NCI-H460 (cell line): Measurements from ENCODE around the gene LRP8. TPM values are rescaled to one million over a fixed set of nuclear protein-coding genes. Genes with fewer than 3 reads are reported as not detected.

Experiments
- DNase-seq: peaks from one replicate; pipeline ENCODE4 v3.0.0-alpha.2; 2016; ENCODE audit warnings: low read depth; ENCODE audit errors: extremely low read depth
- total RNA-seq: library from RNA; depleted of rRNA; stranded (reverse); fragments of >200 nt; shearing (Covaris generic); gene quantifications from 2 replicates; pipeline ENCODE4 v1.2.3, GENCODE V29; 2014

The LRP8 gene
- total RNA-seq, 1 experiment from 2014 or later: 73.1 TPM

GRCh38 chr1:53324728-53325297, 3.1 kb downstream of the LRP8 start:
- no peak for DNase-seq

- no peak for DNase-seq
Measured at GRCh38 chr1:53324321-53324720, 3.5 kb downstream of the LRP8 start.

- no peak for DNase-seq
Measured at GRCh38 chr1:53323316-53323715, 4.6 kb downstream of the LRP8 start.

GRCh38 chr1:53321776-53322602, 5.9 kb downstream of the LRP8 start:
- no peak for DNase-seq

GRCh38 chr1:53321366-53321765, 6.5 kb downstream of the LRP8 start:
- DNase-seq: no peak

GRCh38 chr1:53320646-53321045, 7.2 kb downstream of the LRP8 start:
- DNase-seq: no peak

- DNase-seq: no peak
Measured at GRCh38 chr1:53319296-53320101, 8.4 kb downstream of the LRP8 start.

GRCh38 chr1:53317646-53318539, 10.0 kb downstream of the LRP8 start:
- no peak for DNase-seq

- DNase-seq: no peak
Measured at GRCh38 chr1:53316766-53317581, 10.9 kb downstream of the LRP8 start.

GRCh38 chr1:53316424-53316765, 11.5 kb downstream of the LRP8 start:
- no peak for DNase-seq

- no peak for DNase-seq
Measured at GRCh38 chr1:53315456-53316423, 12.1 kb downstream of the LRP8 start.

GRCh38 chr1:53315046-53315445, 12.8 kb downstream of the LRP8 start:
- no peak for DNase-seq

GRCh38 chr1:53314606-53315005, 13.3 kb downstream of the LRP8 start:
- no peak for DNase-seq

GRCh38 chr1:53314096-53314495, 13.8 kb downstream of the LRP8 start:
- DNase-seq: no peak

GRCh38 chr1:53313556-53313955, 14.3 kb downstream of the LRP8 start:
- no peak for DNase-seq

GRCh38 chr1:53311702-53312305, 16.1 kb downstream of the LRP8 start:
- no peak for DNase-seq

GRCh38 chr1:53310847-53311681, 16.8 kb downstream of the LRP8 start:
- no peak for DNase-seq
